Gastroesophageal sphincter (tissue), 3 donors: Measurements from ENCODE around the gene TWF2.
"Not testable (repeated sequence)": the region's sequence is repeated elsewhere in the genome, so short reads cannot be mapped to it uniquely, and the experiment has no call there.

Source experiments
- EP300 ChIP-seq: sonication (generic); formaldehyde crosslinking; IDR thresholded peaks from one replicate; pipeline ENCODE4 v1.6.1; 2017; ENCODE audit warnings: antibody characterized with exemption, mild to moderate bottlenecking
- POLR2A ChIP-seq, 2 donors: fragments of 450-650 bp; IDR thresholded peaks; one replicate each; pipeline ENCODE4 v1.6.1; 2017; ENCODE audit warnings: antibody characterized with exemption in 2 of 2, mild to moderate bottlenecking in 2 of 2, moderate library complexity in 1 of 2
- TF ChIP-seq, protein P1 (sequence below), 4 experiments: fragments of 200-600 bp in 2 of 4; fragments of 450-650 bp in 2 of 4; sonication (generic) in 1 of 4; IDR thresholded peaks; one replicate each; pipeline ENCODE4 v1.5.1; 2017 to 2019; ENCODE audit warnings: antibody characterized with exemption in 4 of 4, mild to moderate bottlenecking in 2 of 4, moderate library complexity in 2 of 4

DNA sequence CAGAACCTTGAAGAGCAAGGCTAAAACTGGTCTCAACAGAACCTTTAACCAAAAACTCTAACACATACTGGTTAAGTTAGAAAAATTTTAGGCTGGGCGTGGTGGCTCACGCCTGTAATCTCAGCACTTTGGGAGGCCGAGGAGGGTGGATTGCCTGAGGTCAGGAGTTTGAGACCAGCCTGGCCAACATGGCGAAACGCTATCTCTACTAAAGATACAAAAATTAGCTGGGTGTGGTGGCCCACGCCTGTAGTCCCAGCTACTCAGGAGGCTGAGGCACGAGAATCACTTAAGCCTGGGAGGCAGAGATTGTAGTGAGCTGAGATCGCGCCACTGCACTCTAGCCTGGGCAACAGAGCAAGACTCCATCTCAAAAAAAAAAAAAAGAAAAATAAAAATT lies 33.2 kb upstream of the TWF2 start:
- TF ChIP-seq EP300; POLR2A (IDR thresholded peaks at IDR 0.05): not testable (repeated sequence)
- TF ChIP-seq, protein P1, sequence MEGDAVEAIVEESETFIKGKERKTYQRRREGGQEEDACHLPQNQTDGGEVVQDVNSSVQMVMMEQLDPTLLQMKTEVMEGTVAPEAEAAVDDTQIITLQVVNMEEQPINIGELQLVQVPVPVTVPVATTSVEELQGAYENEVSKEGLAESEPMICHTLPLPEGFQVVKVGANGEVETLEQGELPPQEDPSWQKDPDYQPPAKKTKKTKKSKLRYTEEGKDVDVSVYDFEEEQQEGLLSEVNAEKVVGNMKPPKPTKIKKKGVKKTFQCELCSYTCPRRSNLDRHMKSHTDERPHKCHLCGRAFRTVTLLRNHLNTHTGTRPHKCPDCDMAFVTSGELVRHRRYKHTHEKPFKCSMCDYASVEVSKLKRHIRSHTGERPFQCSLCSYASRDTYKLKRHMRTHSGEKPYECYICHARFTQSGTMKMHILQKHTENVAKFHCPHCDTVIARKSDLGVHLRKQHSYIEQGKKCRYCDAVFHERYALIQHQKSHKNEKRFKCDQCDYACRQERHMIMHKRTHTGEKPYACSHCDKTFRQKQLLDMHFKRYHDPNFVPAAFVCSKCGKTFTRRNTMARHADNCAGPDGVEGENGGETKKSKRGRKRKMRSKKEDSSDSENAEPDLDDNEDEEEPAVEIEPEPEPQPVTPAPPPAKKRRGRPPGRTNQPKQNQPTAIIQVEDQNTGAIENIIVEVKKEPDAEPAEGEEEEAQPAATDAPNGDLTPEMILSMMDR (IDR thresholded peaks at IDR 0.05) = not testable (repeated sequence)
